Dedifferentiated amniotic fluid mesenchymal stem cell (primary cell): ENCODE results near the gene MS4A6A.
"Not testable (repeated sequence)": the region's sequence is repeated elsewhere in the genome, so short reads cannot be mapped to it uniquely, and the experiment has no call there.

Experiments
- DNase-seq: peaks from one replicate; pipeline ENCODE4 v3.0.0-alpha.2; 2016; ENCODE audit errors: extremely low spot score

The MS4A6A gene

GRCh38 chr11:60182541-60183330 lies at the start of gene MS4A6A:
Gene MS4A6A, minus strand, starts transcription at chr11:60183083. Its CDS starts 1,356 bp downstream, at chr11:60181727.
- DNase-seq = no peak

- DNase-seq = no peak
Measured at GRCh38 chr11:60230681-60231080, 47.8 kb upstream of the MS4A6A start.

GRCh38 chr11:60222141-60222540 lies 39.3 kb upstream of the MS4A6A start:
- no peak for DNase-seq

GRCh38 chr11:60221692-60222091 lies 38.8 kb upstream of the MS4A6A start:
- no peak for DNase-seq

- DNase-seq = no peak
Measured at GRCh38 chr11:60221181-60221580, 38.3 kb upstream of the MS4A6A start.

GRCh38 chr11:60214386-60214785 lies 31.5 kb upstream of the MS4A6A start:
- no peak for DNase-seq

GRCh38 chr11:60211206-60211605 lies 28.3 kb upstream of the MS4A6A start:
- DNase-seq = no peak

- DNase-seq = no peak
Measured at GRCh38 chr11:60209977-60210376, 27.1 kb upstream of the MS4A6A start.

GRCh38 chr11:60208951-60209350 lies 26.1 kb upstream of the MS4A6A start:
- no peak for DNase-seq

GRCh38 chr11:60208146-60208895 lies 25.4 kb upstream of the MS4A6A start:
- DNase-seq = no peak

GRCh38 chr11:60206616-60207015 lies 23.7 kb upstream of the MS4A6A start:
- DNase-seq = no peak

- DNase-seq = no peak
Measured at GRCh38 chr11:60204922-60205321, 22.0 kb upstream of the MS4A6A start.

- not testable (repeated sequence) for DNase-seq
Measured at GRCh38 chr11:60201334-60201733, 18.5 kb upstream of the MS4A6A start.

GRCh38 chr11:60197442-60197841 lies 14.6 kb upstream of the MS4A6A start:
- DNase-seq = no peak

GRCh38 chr11:60195923-60196368 lies 13.1 kb upstream of the MS4A6A start:
- DNase-seq = no peak

GRCh38 chr11:60194511-60194910 lies 11.6 kb upstream of the MS4A6A start:
- no peak for DNase-seq

- no peak for DNase-seq
Measured at GRCh38 chr11:60193687-60194433, 11.0 kb upstream of the MS4A6A start.

GRCh38 chr11:60192564-60192963 lies 9.7 kb upstream of the MS4A6A start:
- not testable (repeated sequence) for DNase-seq

- not testable (repeated sequence) for DNase-seq
Measured at GRCh38 chr11:60188481-60188880, 5.6 kb upstream of the MS4A6A start.

- DNase-seq = not testable (repeated sequence)
Measured at GRCh38 chr11:60186128-60186527, 3.2 kb upstream of the MS4A6A start.

- DNase-seq = not testable (repeated sequence)
Measured at GRCh38 chr11:60185512-60185827, 2.6 kb upstream of the MS4A6A start.

- DNase-seq = no peak
Measured at GRCh38 chr11:60184824-60185511, 2.1 kb upstream of the MS4A6A start.
